Astrocyte of the cerebellum (primary cell): ENCODE data around the gene SCEL.

Source experiments
- DNase-seq: peaks from one replicate; pipeline ENCODE4 v3.0.0-alpha.2; 2011; ENCODE audit warnings: low read depth
- H3K4me3 ChIP-seq: 2 replicates; pipeline ENCODE4 v1.5.1; 2011; ENCODE audit warnings: mild to moderate bottlenecking, low read depth, low read length, moderate library complexity
- in situ Hi-C: cut with HindIII; loops from 2 replicates; pipeline ENCODE4 v1.10.0; 2017; ENCODE audit warnings: low sequenced_read_pairs
- TF ChIP-seq, protein P1 (sequence below): IDR thresholded peaks from 2 replicates; pipeline ENCODE4 v1.5.1; 2012; ENCODE audit warnings: low read length, low read depth, moderate library complexity, mild to moderate bottlenecking; ENCODE audit errors: missing control alignments

The SCEL gene

DNA sequence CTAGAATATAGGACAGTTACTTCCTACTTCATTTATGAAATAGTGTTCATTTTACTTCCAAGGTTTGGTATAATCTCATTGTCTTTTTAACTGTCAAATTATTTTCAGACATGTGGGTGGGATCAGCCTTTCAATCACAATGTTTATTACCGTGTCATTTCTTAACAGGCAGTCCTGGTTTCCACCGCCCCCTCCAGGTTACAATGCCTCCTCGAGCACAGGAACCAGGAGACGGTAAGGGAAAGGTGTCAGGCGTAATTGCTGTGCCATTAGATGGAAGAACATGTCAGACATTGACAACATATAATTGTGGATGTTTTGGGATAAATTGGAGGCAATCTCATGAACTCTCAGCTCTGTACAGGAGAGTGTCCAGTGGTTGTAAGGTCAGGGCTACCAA is 36.5 kb downstream of the SCEL start:
- DNase-seq = no peak
- no peak overlapping the region for H3K4me3 ChIP-seq
- TF ChIP-seq, protein P1, sequence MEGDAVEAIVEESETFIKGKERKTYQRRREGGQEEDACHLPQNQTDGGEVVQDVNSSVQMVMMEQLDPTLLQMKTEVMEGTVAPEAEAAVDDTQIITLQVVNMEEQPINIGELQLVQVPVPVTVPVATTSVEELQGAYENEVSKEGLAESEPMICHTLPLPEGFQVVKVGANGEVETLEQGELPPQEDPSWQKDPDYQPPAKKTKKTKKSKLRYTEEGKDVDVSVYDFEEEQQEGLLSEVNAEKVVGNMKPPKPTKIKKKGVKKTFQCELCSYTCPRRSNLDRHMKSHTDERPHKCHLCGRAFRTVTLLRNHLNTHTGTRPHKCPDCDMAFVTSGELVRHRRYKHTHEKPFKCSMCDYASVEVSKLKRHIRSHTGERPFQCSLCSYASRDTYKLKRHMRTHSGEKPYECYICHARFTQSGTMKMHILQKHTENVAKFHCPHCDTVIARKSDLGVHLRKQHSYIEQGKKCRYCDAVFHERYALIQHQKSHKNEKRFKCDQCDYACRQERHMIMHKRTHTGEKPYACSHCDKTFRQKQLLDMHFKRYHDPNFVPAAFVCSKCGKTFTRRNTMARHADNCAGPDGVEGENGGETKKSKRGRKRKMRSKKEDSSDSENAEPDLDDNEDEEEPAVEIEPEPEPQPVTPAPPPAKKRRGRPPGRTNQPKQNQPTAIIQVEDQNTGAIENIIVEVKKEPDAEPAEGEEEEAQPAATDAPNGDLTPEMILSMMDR = no peak
- in situ Hi-C loops = no loop called here

DNA sequence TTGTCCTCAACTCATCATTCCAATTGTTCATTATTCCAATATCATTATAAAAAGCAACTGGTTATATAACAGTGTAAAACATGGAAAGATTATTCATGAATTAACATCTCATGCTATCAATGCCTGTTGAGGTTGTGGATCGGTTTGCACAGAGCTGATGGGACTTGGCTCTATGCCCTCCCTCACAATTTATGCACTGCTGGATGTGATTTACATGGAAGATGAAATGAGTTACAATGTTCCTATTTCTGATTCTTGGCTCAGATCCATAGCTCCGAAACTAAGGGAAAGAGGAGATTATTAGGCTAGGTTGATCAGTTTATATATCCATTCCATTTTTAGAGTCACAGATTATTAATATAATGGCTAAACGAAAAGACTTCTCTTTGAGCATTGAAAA is 38.6 kb downstream of the SCEL start:
- no peak for DNase-seq
- H3K4me3 ChIP-seq = no peak overlapping the region
- TF ChIP-seq, protein P1 = no peak
- in situ Hi-C loops = no loop called here

DNA sequence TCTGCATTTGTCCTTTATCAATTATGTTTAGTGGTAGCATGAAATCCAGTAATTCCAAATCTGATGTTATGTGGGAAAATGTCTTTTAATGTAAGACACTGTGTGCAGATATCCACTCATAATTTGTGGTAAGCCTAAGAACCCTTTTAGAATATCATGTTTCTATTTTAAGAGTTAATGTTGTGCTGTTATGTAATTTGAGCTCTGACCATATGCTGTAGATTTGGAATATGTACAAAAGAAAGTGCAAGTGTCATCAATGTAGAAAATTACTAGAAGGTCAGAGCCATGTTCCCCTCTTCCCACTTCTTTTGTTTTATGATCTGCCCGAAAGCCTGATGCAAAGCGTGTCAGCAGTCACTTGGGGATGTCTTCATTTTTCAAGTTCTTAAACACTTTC is 44.5 kb downstream of the SCEL start:
- TF ChIP-seq, protein P1 = no peak
- DNase-seq = no peak
- in situ Hi-C loops = no loop called here
- no peak overlapping the region for H3K4me3 ChIP-seq

DNA sequence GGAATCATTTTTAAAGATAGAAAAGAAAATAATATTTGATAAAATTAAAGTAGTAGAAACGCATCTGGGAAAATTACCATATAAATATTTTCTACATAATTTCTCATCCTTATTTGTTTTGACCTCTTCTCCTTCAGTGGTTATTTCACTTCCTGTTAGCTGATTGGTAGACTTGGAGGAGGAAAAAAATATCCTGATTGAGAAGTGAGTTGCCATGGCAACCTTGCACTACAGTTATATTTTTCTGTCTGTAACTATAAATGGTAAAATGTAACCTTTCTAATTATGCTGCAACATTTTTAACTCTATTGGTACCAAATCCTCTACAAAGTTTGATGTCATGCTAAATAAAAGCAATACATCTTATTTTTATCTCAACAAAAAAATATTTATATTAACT is 45.2 kb downstream of the SCEL start:
- in situ Hi-C loops = no loop called here
- DNase-seq = no peak
- no peak overlapping the region for H3K4me3 ChIP-seq
- TF ChIP-seq, protein P1 = no peak

DNA sequence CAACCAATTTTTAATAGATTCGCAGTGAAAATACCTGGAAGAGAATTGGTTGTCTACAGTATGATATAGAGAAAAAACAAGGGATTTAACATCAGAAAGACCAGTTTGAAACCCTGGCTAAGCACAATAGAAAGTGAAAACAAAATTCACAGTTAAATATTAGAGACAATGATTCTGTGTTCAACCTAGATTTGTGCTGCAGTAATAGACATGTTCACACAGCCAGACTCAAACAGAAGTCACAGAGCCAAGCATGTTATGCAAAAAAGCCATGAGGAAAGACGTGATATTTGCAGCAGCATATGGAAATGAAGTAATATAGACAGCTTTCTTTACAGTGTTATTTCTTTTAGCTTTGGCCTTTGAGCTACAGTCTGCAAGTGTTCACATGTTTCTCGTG is 48.1 kb downstream of the SCEL start:
- no peak overlapping the region for H3K4me3 ChIP-seq
- DNase-seq = no peak
- TF ChIP-seq, protein P1 = no peak
- in situ Hi-C loops = no loop called here

DNA sequence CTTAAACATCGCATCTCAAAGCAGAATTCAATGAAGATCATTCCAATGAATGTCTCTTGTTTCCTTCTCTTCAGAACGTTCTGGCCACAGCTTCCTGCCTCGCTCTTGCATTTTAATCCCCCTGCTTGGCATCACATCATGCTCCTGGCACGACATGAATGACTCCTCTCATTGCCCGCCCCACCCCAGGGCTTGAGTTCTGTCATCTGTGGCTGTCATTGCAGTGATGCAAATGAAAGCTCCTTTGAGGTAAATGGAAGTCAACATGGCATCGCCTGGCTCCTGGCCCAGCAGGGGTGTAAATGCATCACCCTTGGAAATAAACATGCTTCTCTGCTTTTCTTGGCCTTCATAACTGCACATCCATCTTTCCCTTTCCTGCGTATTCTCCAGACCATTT is 48.6 kb downstream of the SCEL start:
- no peak for DNase-seq
- H3K4me3 ChIP-seq = no peak overlapping the region
- in situ Hi-C loops = no loop called here
- TF ChIP-seq, protein P1 = no peak
